Measurements from ENCODE around the gene SNED1.

Gene SNED1

GRCh38 chr2:241080405-241081189 is 82.2 kb downstream of the SNED1 start:
- peak overlapping the region; percentile 83 for H3K27ac Mint-ChIP-seq
- peaks cover 0 to 2% of the 10 kb centered on the region in 2 donors for H3K9me3 Mint-ChIP-seq
- no peak for ATAC-seq (replicated peaks)
- H3K4me3 Mint-ChIP-seq, result no peak overlapping the region
- peaks cover 19 to 43% of the 10 kb centered on the region in 2 donors for H3K36me3 Mint-ChIP-seq
- no peaks in the 10 kb centered on the region for H3K27me3 Mint-ChIP-seq
- H3K4me1 Mint-ChIP-seq, result peaks cover 8 to 14% of the 10 kb centered on the region in 2 donors
- DNase-seq, result no peak

- DNase-seq (no peak), ATAC-seq (replicated peaks) (no peak)
- peaks cover 10 to 18% of the 10 kb centered on the region in 2 donors for H3K4me1 Mint-ChIP-seq
- peaks cover 2% of the 10 kb centered on the region in 2 donors for H3K9me3 Mint-ChIP-seq
- H3K27ac Mint-ChIP-seq, result peak overlapping the region; percentile 10
- H3K27me3 Mint-ChIP-seq, result no peaks in the 10 kb centered on the region
- no peak overlapping the region for H3K4me3 Mint-ChIP-seq
- peaks cover 23 to 44% of the 10 kb centered on the region in 2 donors for H3K36me3 Mint-ChIP-seq
Measured at GRCh38 chr2:241081190-241081642, 82.8 kb downstream of the SNED1 start.

GRCh38 chr2:241081643-241082340 is 83.4 kb downstream of the SNED1 start:
- no peak for ATAC-seq (replicated peaks)
- DNase-seq, result no peak
- no peaks in the 10 kb centered on the region for H3K27me3 Mint-ChIP-seq
- H3K4me3 Mint-ChIP-seq, result no peak overlapping the region
- H3K9me3 Mint-ChIP-seq, result peaks cover 4% of the 10 kb centered on the region in 2 donors
- H3K36me3 Mint-ChIP-seq, result peaks cover 29 to 50% of the 10 kb centered on the region in 2 donors
- peaks cover 11 to 23% of the 10 kb centered on the region in 2 donors for H3K4me1 Mint-ChIP-seq
- H3K27ac Mint-ChIP-seq, result peak overlapping the region; percentile 54

- H3K4me3 Mint-ChIP-seq, result no peak overlapping the region
- DNase-seq, result no peak
- peaks cover 13 to 19% of the 10 kb centered on the region in 2 donors for H3K4me1 Mint-ChIP-seq
- H3K9me3 Mint-ChIP-seq, result peaks cover 4% of the 10 kb centered on the region in 2 donors
- no peak for ATAC-seq (replicated peaks)
- peaks cover 32 to 51% of the 10 kb centered on the region in 2 donors for H3K36me3 Mint-ChIP-seq
- no peaks in the 10 kb centered on the region for H3K27me3 Mint-ChIP-seq
- peak overlapping the region; percentile 54 for H3K27ac Mint-ChIP-seq
Measured at GRCh38 chr2:241082341-241083090, 84.1 kb downstream of the SNED1 start.

GRCh38 chr2:241083091-241083415 is 84.6 kb downstream of the SNED1 start:
- no peak overlapping the region for H3K27ac Mint-ChIP-seq
- H3K4me3 Mint-ChIP-seq, result no peak overlapping the region
- ATAC-seq (replicated peaks) (no peak), DNase-seq (no peak)
- H3K27me3 Mint-ChIP-seq, result no peaks in the 10 kb centered on the region
- peaks cover 36 to 54% of the 10 kb centered on the region in 2 donors for H3K36me3 Mint-ChIP-seq
- H3K4me1 Mint-ChIP-seq, result peaks cover 15 to 17% of the 10 kb centered on the region in 2 donors
- peaks cover 4% of the 10 kb centered on the region in 2 donors for H3K9me3 Mint-ChIP-seq

- no peaks in the 10 kb centered on the region for H3K27me3 Mint-ChIP-seq
- H3K9me3 Mint-ChIP-seq, result peaks cover 4% of the 10 kb centered on the region in 2 donors
- DNase-seq, result no peak
- H3K4me3 Mint-ChIP-seq, result no peak overlapping the region
- H3K27ac Mint-ChIP-seq, result peak overlapping the region; percentile 49
- H3K36me3 Mint-ChIP-seq, result peaks cover 49 to 66% of the 10 kb centered on the region in 2 donors
- H3K4me1 Mint-ChIP-seq, result peaks cover 18 to 20% of the 10 kb centered on the region in 2 donors
- no peak for ATAC-seq (replicated peaks)
Measured at GRCh38 chr2:241084856-241085444, 86.5 kb downstream of the SNED1 start.

GRCh38 chr2:241087420-241088268 is 89.2 kb downstream of the SNED1 start:
- Mint-ChIP-seq H3K27ac (peak overlapping the region; percentile 93), H3K9me3 (peaks cover 4% of the 10 kb centered on the region in 2 donors), H3K27me3 (no peaks in the 10 kb centered on the region), H3K4me3 (no peak overlapping the region), H3K4me1 (peaks cover 20 to 24% of the 10 kb centered on the region in 2 donors), H3K36me3 (peaks cover 61 to 72% of the 10 kb centered on the region in 2 donors)
- ATAC-seq (replicated peaks), result peak; percentile 42 to 49
- no peak for DNase-seq

- H3K9me3 Mint-ChIP-seq, result peaks cover 4% of the 10 kb centered on the region in 2 donors
- H3K4me3 Mint-ChIP-seq, result peak overlapping the region in 1 of 2 donors; percentile 62
- H3K27me3 Mint-ChIP-seq, result no peaks in the 10 kb centered on the region
- H3K4me1 Mint-ChIP-seq, result peaks cover 18 to 24% of the 10 kb centered on the region in 2 donors
- H3K36me3 Mint-ChIP-seq, result peaks cover 59 to 70% of the 10 kb centered on the region in 2 donors
- ATAC-seq (replicated peaks) (peak; percentile 63 to 67), DNase-seq (no peak)
- peak overlapping the region; percentile 93 for H3K27ac Mint-ChIP-seq
Measured at GRCh38 chr2:241088376-241088775, 90.0 kb downstream of the SNED1 start.

- H3K9me3 Mint-ChIP-seq, result peaks cover 4% of the 10 kb centered on the region in 2 donors
- no peaks in the 10 kb centered on the region for H3K27me3 Mint-ChIP-seq
- no peak for DNase-seq
- H3K4me1 Mint-ChIP-seq, result peaks cover 18 to 24% of the 10 kb centered on the region in 2 donors
- peaks cover 59 to 70% of the 10 kb centered on the region in 2 donors for H3K36me3 Mint-ChIP-seq
- ATAC-seq (replicated peaks), result no peak
- peak overlapping the region; percentile 93 for H3K27ac Mint-ChIP-seq
- H3K4me3 Mint-ChIP-seq, result no peak overlapping the region
Measured at GRCh38 chr2:241088791-241089732, 90.6 kb downstream of the SNED1 start.

- DNase-seq, result no peak
- no peak overlapping the region for H3K4me3 Mint-ChIP-seq
- peak overlapping the region; percentile 37 for H3K27ac Mint-ChIP-seq
- peaks cover 18 to 35% of the 10 kb centered on the region in 2 donors for H3K4me1 Mint-ChIP-seq
- H3K36me3 Mint-ChIP-seq, result peaks cover 58 to 60% of the 10 kb centered on the region in 2 donors
- ATAC-seq (replicated peaks), result no peak
- H3K9me3 Mint-ChIP-seq, result peaks cover 2% of the 10 kb centered on the region in 2 donors
- H3K27me3 Mint-ChIP-seq, result no peaks in the 10 kb centered on the region
Measured at GRCh38 chr2:241091201-241091600, 92.8 kb downstream of the SNED1 start.

GRCh38 chr2:241091734-241092445 is 93.5 kb downstream of the SNED1 start:
- no peaks in the 10 kb centered on the region for H3K9me3 Mint-ChIP-seq
- H3K4me1 Mint-ChIP-seq, result peaks cover 17 to 36% of the 10 kb centered on the region in 2 donors
- H3K27ac Mint-ChIP-seq, result no peak overlapping the region
- no peak for ATAC-seq (replicated peaks)
- H3K36me3 Mint-ChIP-seq, result peaks cover 56 to 60% of the 10 kb centered on the region in 2 donors
- no peak for DNase-seq
- H3K4me3 Mint-ChIP-seq, result no peak overlapping the region
- H3K27me3 Mint-ChIP-seq, result no peaks in the 10 kb centered on the region

- Mint-ChIP-seq H3K36me3 (peaks cover 60 to 62% of the 10 kb centered on the region in 2 donors), H3K27me3 (no peaks in the 10 kb centered on the region), H3K4me1 (peaks cover 24 to 44% of the 10 kb centered on the region in 2 donors), H3K9me3 (no peaks in the 10 kb centered on the region), H3K27ac (peak overlapping the region; percentile 20), H3K4me3 (no peak overlapping the region)
- ATAC-seq (replicated peaks) (no peak), DNase-seq (no peak)
Measured at GRCh38 chr2:241092677-241093076, 94.3 kb downstream of the SNED1 start.

Data from stimulated activated naive B cell treated with anti-CD40 and anti-IgM and Interleukin-4, amounts not matched to agents 10 μg/mL and 1 μg/mL and 100 μg/mL, for 72 hours (primary cell).